Activated CD8-positive, alpha-beta T cell treated with anti-CD3 and anti-CD28 coated beads for 36 hours (primary cell): ENCODE data around the gene RASGRP4. TPM values are rescaled to one million over a fixed set of nuclear protein-coding genes. Genes with fewer than 3 reads are reported as not detected.
"Not testable (repeated sequence)": the region's sequence is repeated elsewhere in the genome, so short reads cannot be mapped to it uniquely, and the experiment has no call there.

Experiments
- ATAC-seq: fragments of 200-7000 bp; cut with Tn5 transposase; one replicate; pipeline ENCODE4 v1.10.0; 2021; ENCODE audit warnings: mild to moderate bottlenecking, moderate library complexity
- CTCF ChIA-PET: fragments of 350-600 bp; sonication (Branson Sonifier 250); formaldehyde crosslinking; loops from one replicate; lab custom pipeline; 2021; ENCODE audit warnings: antibody characterized with exemption; lab: Charles Lee
- POLR2A ChIA-PET: fragments of 350-600 bp; sonication (Branson Sonifier 250); formaldehyde crosslinking; loops from one replicate; lab custom pipeline; 2021; ENCODE audit warnings: antibody characterized with exemption; lab: Charles Lee
- DNase-seq: peaks from one replicate; pipeline ENCODE4 v3.0.0-alpha.2; 2020
- H3K27ac Mint-ChIP-seq: one replicate; pipeline ENCODE4 v1.8.0; 2021; ENCODE audit warnings: mild to moderate bottlenecking, mixed read lengths
- H3K27me3 Mint-ChIP-seq: one replicate; pipeline ENCODE4 v1.8.0; 2021; ENCODE audit warnings: mixed read lengths
- H3K36me3 Mint-ChIP-seq: one replicate; pipeline ENCODE4 v1.8.0; 2021; ENCODE audit warnings: low read depth, mixed read lengths
- H3K4me1 Mint-ChIP-seq: one replicate; pipeline ENCODE4 v1.8.0; 2021; ENCODE audit warnings: low read depth, mixed read lengths
- H3K4me3 Mint-ChIP-seq: one replicate; pipeline ENCODE4 v1.8.0; 2021; ENCODE audit warnings: mild to moderate bottlenecking, moderate library complexity, mixed read lengths
- H3K9me3 Mint-ChIP-seq: one replicate; pipeline ENCODE4 v1.8.0; 2021; ENCODE audit warnings: mixed read lengths
- CTCF ChIP-seq: fragments of 200-600 bp; IDR thresholded peaks from one replicate; pipeline ENCODE4 v1.8.0; 2022; ENCODE audit warnings: antibody characterized with exemption, mild to moderate bottlenecking
- intact Hi-C: fragments of 100-400 bp; cut with micrococcal nuclease; formaldehyde crosslinking; loops from one replicate; pipeline ENCODE4 v1.10.0; 2022
- total RNA-seq, 2 experiments: library from RNA; stranded (reverse); gene quantifications; one replicate each; pipeline ENCODE4 v1.2.3, GENCODE V29; 2021

The RASGRP4 gene
- total RNA-seq, 2 experiments from 2014 or later, result 1.4 to 1.8 TPM

GRCh38 chr19:38412491-38412890, 13.5 kb downstream of the RASGRP4 start:
- H3K27me3 Mint-ChIP-seq, result no peaks in the 10 kb centered on the region
- no peak for TF ChIP-seq CTCF
- peaks cover 2% of the 10 kb centered on the region for H3K36me3 Mint-ChIP-seq
- ATAC-seq (no peak), DNase-seq (no peak)
- no peaks in the 10 kb centered on the region for H3K9me3 Mint-ChIP-seq
- peaks cover 6% of the 10 kb centered on the region for H3K4me1 Mint-ChIP-seq
- intact Hi-C loops, result no loop called here
- no peak overlapping the region for H3K4me3 Mint-ChIP-seq
- POLR2A ChIA-PET, result interaction anchor here (0.6 kb wide), 1 partner anchor 439 kb away, joined by 3 read pairs; no protein-coding TSS in a partner anchor
- CTCF ChIA-PET, result interaction anchor here (2.9 kb wide), 1 partner anchor 10 kb away, joined by 18 read pairs; the partner anchor contains the start of gene FAM98C
- H3K27ac Mint-ChIP-seq, result no peak overlapping the region

- CTCF ChIA-PET, result interaction anchor here (2.9 kb wide), 1 partner anchor 9 kb away, joined by 18 read pairs; the partner anchor contains the start of gene FAM98C
- H3K27me3 Mint-ChIP-seq, H3K9me3 Mint-ChIP-seq, POLR2A ChIA-PET, DNase-seq, H3K4me1 Mint-ChIP-seq, H3K36me3 Mint-ChIP-seq, H3K4me3 Mint-ChIP-seq, intact Hi-C loops, ATAC-seq, H3K27ac Mint-ChIP-seq: not testable (repeated sequence)
Observed at GRCh38 chr19:38411898-38412297, 14.1 kb downstream of the RASGRP4 start.

- Mint-ChIP-seq H3K4me1 (no peaks in the 10 kb centered on the region), H3K9me3 (no peaks in the 10 kb centered on the region), H3K27ac (no peak overlapping the region), H3K27me3 (no peaks in the 10 kb centered on the region), H3K4me3 (no peak overlapping the region), H3K36me3 (peaks cover 2% of the 10 kb centered on the region)
- CTCF ChIA-PET, result interaction anchor here (2.9 kb wide), 1 partner anchor 8 kb away, joined by 18 read pairs; the partner anchor contains the start of gene FAM98C
- no peak for ATAC-seq
- intact Hi-C loops, result no loop called here
- no peak for DNase-seq
- POLR2A ChIA-PET, result no interaction called here
- no peak for TF ChIP-seq CTCF
Observed at GRCh38 chr19:38411041-38411712, 14.8 kb downstream of the RASGRP4 start.

GRCh38 chr19:38410407-38410806, 15.6 kb downstream of the RASGRP4 start:
- POLR2A ChIA-PET, H3K27me3 Mint-ChIP-seq, H3K4me3 Mint-ChIP-seq, intact Hi-C loops, ATAC-seq, CTCF ChIA-PET, H3K36me3 Mint-ChIP-seq, H3K9me3 Mint-ChIP-seq, H3K4me1 Mint-ChIP-seq, H3K27ac Mint-ChIP-seq, DNase-seq: not testable (repeated sequence)

GRCh38 chr19:38409631-38410133, 16.3 kb downstream of the RASGRP4 start:
- intact Hi-C loops, result loop anchor here (10.0 kb wide), 1 partner anchor 225 kb away; no protein-coding TSS in a partner anchor
- H3K27ac Mint-ChIP-seq, result no peak overlapping the region
- ATAC-seq, result no peak
- no peak for DNase-seq
- H3K9me3 Mint-ChIP-seq, result no peaks in the 10 kb centered on the region
- H3K4me3 Mint-ChIP-seq, result no peak overlapping the region
- H3K27me3 Mint-ChIP-seq, result no peaks in the 10 kb centered on the region
- H3K4me1 Mint-ChIP-seq, result no peaks in the 10 kb centered on the region
- peaks cover 5% of the 10 kb centered on the region for H3K36me3 Mint-ChIP-seq
- TF ChIP-seq CTCF, result no peak
- ChIA-PET POLR2A (no interaction called here), CTCF (no interaction called here)

- H3K9me3 Mint-ChIP-seq, result no peaks in the 10 kb centered on the region
- ATAC-seq (no peak), DNase-seq (no peak)
- peaks cover 5% of the 10 kb centered on the region for H3K36me3 Mint-ChIP-seq
- H3K27ac Mint-ChIP-seq, result no peak overlapping the region
- POLR2A ChIA-PET, result interaction anchor here (1.0 to 3.3 kb wide), 2 partner anchors 10 to 110 kb away, joined by 3 to 11 read pairs; no protein-coding TSS in a partner anchor
- peaks cover 9% of the 10 kb centered on the region for H3K4me1 Mint-ChIP-seq
- no peak overlapping the region for H3K4me3 Mint-ChIP-seq
- TF ChIP-seq CTCF, result no peak
- CTCF ChIA-PET, result interaction anchor here (1.2 to 4.4 kb wide), 4 partner anchors 30 to 230 kb away, joined by 3 to 37 read pairs (median 34); partner anchors contain the start of gene PSMD8
- intact Hi-C loops, result loop anchor here (10.0 kb wide), 1 partner anchor 230 kb away; no protein-coding TSS in a partner anchor
- no peaks in the 10 kb centered on the region for H3K27me3 Mint-ChIP-seq
Observed at GRCh38 chr19:38405276-38405675, 20.7 kb downstream of the RASGRP4 start.
